Esophagus muscularis mucosa (tissue), 4 donors: ENCODE data around the gene GINS2. TPM values are rescaled to one million over a fixed set of nuclear protein-coding genes. Genes with fewer than 3 reads are reported as not detected.

ENCODE experiments used
- DNase-seq: peaks from one replicate; pipeline ENCODE4 v3.0.0-alpha.2; 2017; ENCODE audit errors: extremely low spot score
- H3K27ac ChIP-seq, 4 donors: fragments of 200-600 bp; sonication (generic); replicated peaks in 1 of 4; 1 replicate in 3 of 4; 2 replicates in 1 of 4; pipeline ENCODE4 v1.5.1; 2016 to 2019; ENCODE audit warnings: mild to moderate bottlenecking in 1 of 4
- H3K27me3 ChIP-seq, 4 donors: fragments of 200-600 bp; sonication (generic); one replicate each; pipeline versions ENCODE4 v1.5.1 to v1.6.0; 2016 to 2019
- H3K36me3 ChIP-seq, 4 donors: fragments of 200-600 bp; sonication (generic); one replicate each; pipeline ENCODE4 v1.5.1; 2016 to 2019
- H3K4me1 ChIP-seq, 4 donors: fragments of 200-600 bp; sonication (generic); one replicate each; pipeline ENCODE4 v1.5.1; 2016 to 2019
- H3K4me3 ChIP-seq, 4 donors: fragments of 200-600 bp; sonication (generic); 1 replicate in 2 of 4; 2 replicates in 2 of 4; pipeline ENCODE4 v1.5.1; 2016 to 2019; ENCODE audit warnings: mild to moderate bottlenecking in 4 of 4, moderate library complexity in 1 of 4
- H3K9me3 ChIP-seq, 4 donors: fragments of 200-600 bp; sonication (generic); 1 replicate in 3 of 4; 2 replicates in 1 of 4; pipeline ENCODE4 v1.5.1; 2016 to 2019
- EP300 ChIP-seq: sonication (generic); formaldehyde crosslinking; IDR thresholded peaks from one replicate; pipeline ENCODE4 v1.6.1; 2017; ENCODE audit warnings: antibody characterized with exemption
- POLR2A ChIP-seq: fragments of 450-650 bp; IDR thresholded peaks from one replicate; pipeline ENCODE4 v1.6.1; 2017; ENCODE audit warnings: antibody characterized with exemption, moderate library complexity, mild to moderate bottlenecking, low read depth
- POLR2AphosphoS5 ChIP-seq, 2 donors: sonication (generic); formaldehyde crosslinking; IDR thresholded peaks; one replicate each; pipeline ENCODE4 v1.6.1; 2017; ENCODE audit warnings: antibody characterized with exemption in 2 of 2
- WGBS: methylation state at CpG from one replicate; pipeline ENCODE4 v1.1.5; 2018; 5-methylcytosine and 5-hydroxymethylcytosine counted together
- intact Hi-C: fragments of 100-400 bp; cut with DNase I; formaldehyde crosslinking; loops from one replicate; pipeline ENCODE4 v1.15.1; 2023
- total RNA-seq, 4 donors: library from RNA; depleted of rRNA; stranded (reverse); fragments of >200 nt; gene quantifications; one replicate each; pipeline versions ENCODE4 v1.1.0 to v1.2.1, GENCODE V29; 2016
- TF ChIP-seq, protein P1 (sequence below), 3 experiments: fragments of 200-600 bp in 2 of 3; fragments of 450-650 bp in 1 of 3; sonication (generic) in 2 of 3; IDR thresholded peaks; one replicate each; pipeline ENCODE4 v1.5.1; 2017 to 2019; ENCODE audit warnings: antibody characterized with exemption in 3 of 3, mild to moderate bottlenecking in 2 of 3, moderate library complexity in 1 of 3

Gene GINS2
- total RNA-seq, 4 donors from 2014 or later, result 0.17 to 0.84 TPM; not detected in 2

DNA sequence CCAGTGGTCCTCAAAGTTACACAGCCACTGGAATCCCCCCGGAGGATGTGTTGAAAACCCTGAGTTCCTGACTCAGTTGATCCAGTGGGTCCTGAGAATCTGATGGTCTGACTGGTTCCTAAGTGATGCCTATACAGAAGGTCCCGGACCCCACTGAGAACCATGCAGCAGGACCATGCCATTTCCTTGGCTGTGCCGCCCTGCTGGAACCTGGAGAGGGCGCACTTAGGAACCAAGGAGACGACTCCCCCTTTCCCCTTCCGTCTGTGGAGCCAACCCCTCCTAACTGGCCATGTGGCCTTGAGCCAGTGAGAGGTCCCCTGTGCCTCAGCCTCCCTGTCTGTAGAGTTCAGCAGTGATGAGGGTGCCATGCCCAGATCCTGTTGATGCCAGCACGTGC, 40.1 kb upstream of the GINS2 start:
- Histone ChIP-seq H3K9me3 (no peaks in the 10 kb centered on the region), H3K4me3 (no peak overlapping the region), H3K4me1 (no peaks in the 10 kb centered on the region), H3K36me3 (no peaks in the 10 kb centered on the region), H3K27ac (no peak overlapping the region), H3K27me3 (no peaks in the 10 kb centered on the region)
- intact Hi-C loops, result no loop called here
- 92% methylated on average over 2 of the region's 7 CpGs for WGBS
- TF ChIP-seq, protein P1, sequence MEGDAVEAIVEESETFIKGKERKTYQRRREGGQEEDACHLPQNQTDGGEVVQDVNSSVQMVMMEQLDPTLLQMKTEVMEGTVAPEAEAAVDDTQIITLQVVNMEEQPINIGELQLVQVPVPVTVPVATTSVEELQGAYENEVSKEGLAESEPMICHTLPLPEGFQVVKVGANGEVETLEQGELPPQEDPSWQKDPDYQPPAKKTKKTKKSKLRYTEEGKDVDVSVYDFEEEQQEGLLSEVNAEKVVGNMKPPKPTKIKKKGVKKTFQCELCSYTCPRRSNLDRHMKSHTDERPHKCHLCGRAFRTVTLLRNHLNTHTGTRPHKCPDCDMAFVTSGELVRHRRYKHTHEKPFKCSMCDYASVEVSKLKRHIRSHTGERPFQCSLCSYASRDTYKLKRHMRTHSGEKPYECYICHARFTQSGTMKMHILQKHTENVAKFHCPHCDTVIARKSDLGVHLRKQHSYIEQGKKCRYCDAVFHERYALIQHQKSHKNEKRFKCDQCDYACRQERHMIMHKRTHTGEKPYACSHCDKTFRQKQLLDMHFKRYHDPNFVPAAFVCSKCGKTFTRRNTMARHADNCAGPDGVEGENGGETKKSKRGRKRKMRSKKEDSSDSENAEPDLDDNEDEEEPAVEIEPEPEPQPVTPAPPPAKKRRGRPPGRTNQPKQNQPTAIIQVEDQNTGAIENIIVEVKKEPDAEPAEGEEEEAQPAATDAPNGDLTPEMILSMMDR (IDR thresholded peaks at IDR 0.05), result no peak
- TF ChIP-seq EP300, result no peak
- no peak for TF ChIP-seq POLR2AphosphoS5 (IDR thresholded peaks at IDR 0.05)
- TF ChIP-seq POLR2A, result no peak
- DNase-seq, result no peak

GRCh38 chr16:85724936-85725335, 36.2 kb upstream of the GINS2 start:
- no peaks in the 10 kb centered on the region for H3K4me1 ChIP-seq
- H3K4me3 ChIP-seq, result no peak overlapping the region
- no peaks in the 10 kb centered on the region for H3K27me3 ChIP-seq
- no peak for DNase-seq
- TF ChIP-seq POLR2A, result no peak
- TF ChIP-seq, protein P1 (IDR thresholded peaks at IDR 0.05), result no peak
- H3K27ac ChIP-seq, result no peak overlapping the region
- intact Hi-C loops, result no loop called here
- H3K9me3 ChIP-seq, result no peaks in the 10 kb centered on the region
- WGBS, result 79% methylated on average over 3 of the region's 12 CpGs
- H3K36me3 ChIP-seq, result no peaks in the 10 kb centered on the region

DNA sequence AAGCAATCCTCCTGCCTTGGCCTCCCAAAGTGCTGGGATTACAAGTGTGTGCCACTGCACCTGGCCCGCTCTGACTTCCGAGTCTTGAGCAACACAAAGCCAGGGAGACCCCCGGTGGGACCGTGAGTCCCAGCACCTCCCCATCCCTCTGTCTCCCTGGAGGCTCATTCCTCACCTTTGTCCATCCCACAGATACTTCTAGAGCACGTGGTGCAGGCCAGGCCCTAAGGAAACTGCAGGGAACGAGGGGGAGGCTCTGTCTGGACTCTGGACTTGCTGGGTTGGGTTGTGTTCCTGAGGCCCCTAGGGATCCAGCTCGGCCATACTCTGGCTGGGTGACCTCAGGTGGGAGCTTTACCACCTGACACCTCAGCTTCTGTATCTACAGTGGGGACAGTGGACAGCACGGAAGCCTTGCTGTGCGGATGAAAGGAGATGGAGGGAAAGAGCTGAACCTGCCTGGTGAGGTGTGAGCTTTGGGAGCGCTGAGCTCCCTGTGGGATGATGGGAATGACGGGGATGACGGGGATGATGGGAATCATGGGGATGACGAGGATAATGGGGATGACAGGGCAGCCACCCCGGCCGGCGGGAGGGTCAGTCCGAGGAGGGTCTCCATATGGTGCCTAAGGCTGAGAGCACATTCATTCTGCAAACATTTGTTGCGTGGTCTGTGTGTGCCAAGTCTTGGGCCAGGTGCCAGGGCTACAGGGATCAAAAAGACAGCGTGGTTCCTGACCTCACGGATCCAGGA, 35.5 kb upstream of the GINS2 start:
- Histone ChIP-seq H3K36me3 (no peaks in the 10 kb centered on the region), H3K4me1 (no peaks in the 10 kb centered on the region), H3K9me3 (no peaks in the 10 kb centered on the region), H3K27me3 (no peaks in the 10 kb centered on the region), H3K27ac (no peak overlapping the region), H3K4me3 (no peak overlapping the region)
- TF ChIP-seq EP300 (no peak), POLR2A (no peak), POLR2AphosphoS5 (IDR thresholded peaks at IDR 0.05) (no peak)
- TF ChIP-seq, protein P1 (IDR thresholded peaks at IDR 0.05), result no peak
- 84% methylated on average over 19 of the region's 20 CpGs for WGBS
- no peak for DNase-seq
- intact Hi-C loops, result no loop called here

DNA sequence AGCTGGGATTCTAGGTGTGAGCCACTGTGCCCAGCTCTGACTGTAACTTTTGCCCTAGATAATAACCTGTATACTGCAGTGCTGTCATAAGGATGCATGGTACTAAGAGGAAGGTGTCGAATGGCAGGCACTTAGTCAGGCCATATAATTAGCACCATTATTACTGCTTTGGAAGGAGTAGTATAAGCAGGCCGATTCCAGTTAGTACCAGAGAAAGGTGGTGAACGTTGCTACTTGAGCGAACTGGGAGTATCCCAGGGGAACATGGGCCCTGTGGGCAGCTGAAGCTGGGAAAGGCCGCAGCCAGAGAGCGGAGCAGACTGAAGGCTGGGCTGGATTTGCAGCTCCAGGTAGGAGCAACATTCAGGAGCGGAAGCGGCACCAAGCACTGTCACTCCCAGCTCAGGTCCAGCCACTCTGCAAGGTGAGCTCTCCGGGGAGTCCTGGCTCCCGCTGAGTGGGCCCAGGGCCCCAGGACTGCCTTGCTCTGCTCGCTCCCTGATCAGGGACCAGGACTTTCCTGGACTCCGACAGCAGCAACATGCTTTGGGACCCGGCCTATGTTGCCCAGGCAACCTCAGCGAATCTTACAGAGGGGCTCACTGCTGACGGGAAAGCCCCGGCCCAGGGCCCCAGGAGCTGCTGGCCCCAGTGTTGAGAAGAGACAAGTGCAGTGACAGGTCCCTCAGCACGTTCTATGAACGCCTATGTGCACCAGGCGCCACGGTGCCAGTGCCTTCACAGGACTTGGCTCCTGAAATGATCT, 33.6 kb upstream of the GINS2 start:
- Histone ChIP-seq H3K27ac (no peak overlapping the region), H3K4me1 (peaks cover 7 to 8% (median 7%) of the 10 kb centered on the region in 4 donors), H3K9me3 (no peaks in the 10 kb centered on the region), H3K36me3 (no peaks in the 10 kb centered on the region), H3K4me3 (no peak overlapping the region), H3K27me3 (peaks cover 0 to under 1% (median 0%) of the 10 kb centered on the region in 4 donors)
- TF ChIP-seq, protein P1 (IDR thresholded peaks at IDR 0.05), result no peak
- no peak for TF ChIP-seq POLR2AphosphoS5 (IDR thresholded peaks at IDR 0.05)
- no peak for TF ChIP-seq POLR2A
- WGBS, result 91% methylated on average over 13 of the region's 20 CpGs
- DNase-seq, result no peak
- intact Hi-C loops, result no loop called here
